HepG2 (cell line): ENCODE results near the gene ABHD12. TPM values are rescaled to one million over a fixed set of nuclear protein-coding genes. Genes with fewer than 3 reads are reported as not detected.

ENCODE experiments used
- CBX5 ChIP-seq: sonication (generic); formaldehyde crosslinking; IDR thresholded peaks from 2 replicates; pipeline ENCODE4 v1.4.0; 2020; ENCODE audit warnings: missing genetic modification reagents, borderline replicate concordance
- CC2D1A ChIP-seq: sonication (generic); formaldehyde crosslinking; IDR thresholded peaks from 2 replicates; pipeline ENCODE4 v1.8.1; 2023; ENCODE audit warnings: mild to moderate bottlenecking, missing genetic modification reagents
- HMG20B ChIP-seq: conservative IDR thresholded peaks from 2 replicates; pipeline ENCODE4 v1.6.1; 2016; ENCODE audit warnings: missing genetic modification reagents, missing compliant biosample characterization
- JUND ChIP-seq: sonication (generic); formaldehyde crosslinking; IDR thresholded peaks from 2 replicates; pipeline ENCODE4 v1.8.0; 2022; ENCODE audit warnings: mild to moderate bottlenecking, missing genetic modification reagents
- MEIS2 ChIP-seq: sonication (generic); formaldehyde crosslinking; IDR thresholded peaks from 2 replicates; pipeline ENCODE4 v1.9.0; 2021; ENCODE audit warnings: mild to moderate bottlenecking, missing genetic modification reagents
- MIXL1 ChIP-seq: IDR thresholded peaks from 2 replicates; pipeline ENCODE4 v1.6.1; 2016
- NFYC ChIP-seq: IDR thresholded peaks from 2 replicates; pipeline ENCODE4 v1.6.1; 2016; ENCODE audit warnings: missing genetic modification reagents, missing compliant biosample characterization
- PHB2 ChIP-seq: fragments of 450-650 bp; IDR thresholded peaks from 2 replicates; pipeline ENCODE4 v1.6.1; 2018; ENCODE audit not compliant: partially characterized antibody
- PHF20 ChIP-seq: sonication (generic); formaldehyde crosslinking; IDR thresholded peaks from 2 replicates; pipeline ENCODE4 v1.5.0; 2020; ENCODE audit warnings: mild to moderate bottlenecking, missing genetic modification reagents
- SMC3 ChIP-seq: IDR thresholded peaks from 2 replicates; pipeline ENCODE4 v1.6.1; 2011; ENCODE audit warnings: low read length, improper control_type of control experiment
- TBL1XR1 ChIP-seq: fragments of 150-350 bp; IDR thresholded peaks from 2 replicates; pipeline ENCODE4 v1.6.1; 2014; ENCODE audit warnings: borderline replicate concordance, low read length; ENCODE audit not compliant: partially characterized antibody
- YEATS2 ChIP-seq: sonication (generic); formaldehyde crosslinking; IDR thresholded peaks from 2 replicates; pipeline ENCODE4 v1.4.0; 2020; ENCODE audit warnings: missing genetic modification reagents, borderline replicate concordance
- ZBTB21 ChIP-seq: sonication (generic); formaldehyde crosslinking; IDR thresholded peaks from 2 replicates; pipeline ENCODE4 v1.4.0; 2020; ENCODE audit warnings: missing genetic modification reagents
- ZFP36L1 ChIP-seq: sonication (generic); formaldehyde crosslinking; IDR thresholded peaks from 2 replicates; pipeline ENCODE4 v1.8.0; 2022; ENCODE audit warnings: mild to moderate bottlenecking, missing genetic modification reagents, moderate library complexity
- ZFP90 ChIP-seq: sonication (generic); formaldehyde crosslinking; IDR thresholded peaks from 2 replicates; pipeline ENCODE4 v1.8.0; 2022; ENCODE audit warnings: missing genetic modification reagents, mild to moderate bottlenecking, inconsistent platforms, borderline replicate concordance
- polyA plus RNA-seq, 8 experiments: library from polyadenylated mRNA; depleted of rRNA in 3 of 8; stranded (reverse) in 7 of 8; unstranded in 1 of 8; fragments of >200 nt; fragmentation: Illumina TruSeq in 4 of 8; extraction: Trizol in 4 of 8; gene quantifications; 2 replicates each; pipeline versions ENCODE4 v1.2.1 to v1.2.3, GENCODE V29; 2011 to 2016; ENCODE audit warnings: low read depth in 4 of 8, missing spikeins in 1 of 8, mixed read lengths in 1 of 8; ENCODE audit not compliant: insufficient read depth in 1 of 8
- total RNA-seq, 5 experiments: library from RNA; depleted of rRNA; stranded (reverse); fragments of >200 nt; fragmentation: Illumina TruSeq; extraction: Trizol; gene quantifications; 2 replicates each; pipeline ENCODE4 v1.2.3, GENCODE V29; 2016; ENCODE audit warnings: low read depth in 1 of 5
- TF ChIP-seq, protein P1 (sequence below): sonication (generic); formaldehyde crosslinking; IDR thresholded peaks from 2 replicates; pipeline ENCODE4 v1.4.0; 2020; ENCODE audit warnings: missing genetic modification reagents, borderline replicate concordance
- TF ChIP-seq, protein P2 (sequence below): sonication (generic); formaldehyde crosslinking; IDR thresholded peaks from 2 replicates; pipeline ENCODE4 v1.8.1; 2023; ENCODE audit warnings: mild to moderate bottlenecking, moderate library complexity, missing genetic modification reagents
- TF ChIP-seq, protein P3 (sequence below): sonication (generic); formaldehyde crosslinking; IDR thresholded peaks from 2 replicates; pipeline ENCODE4 v1.4.0; 2020; ENCODE audit warnings: low read depth, missing genetic modification reagents
- TF ChIP-seq, protein P4 (sequence below): sonication (generic); formaldehyde crosslinking; conservative IDR thresholded peaks from 2 replicates; pipeline ENCODE4 v1.4.0; 2020; ENCODE audit warnings: missing genetic modification reagents

The ABHD12 gene
- total and polyA plus RNA-seq, 2 of the 13 experiments (the other 11 are each of a cell fraction or from before 2014, with no cell fraction given) = 23.5 to 72.1 TPM

DNA sequence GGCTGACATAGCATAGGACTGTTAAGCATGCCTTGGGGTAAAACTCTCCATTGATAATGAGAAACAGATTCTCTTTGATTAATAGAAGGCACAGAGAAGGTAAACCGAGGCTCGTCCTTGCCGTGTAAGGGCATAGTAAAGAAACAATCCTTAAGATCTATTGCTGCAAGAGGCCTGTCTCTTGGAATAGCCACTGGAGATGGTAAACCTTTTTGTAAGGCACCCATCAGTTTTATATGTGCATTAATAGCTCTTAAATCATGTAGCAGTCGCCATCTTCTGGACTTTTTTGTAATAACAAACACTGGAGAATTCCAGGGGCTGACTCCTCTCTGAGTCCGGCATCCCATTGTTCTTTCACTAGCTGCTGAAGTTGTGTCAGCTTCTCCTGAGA, 8.4 kb upstream of the ABHD12 start (continued):
- TF ChIP-seq, protein P1, sequence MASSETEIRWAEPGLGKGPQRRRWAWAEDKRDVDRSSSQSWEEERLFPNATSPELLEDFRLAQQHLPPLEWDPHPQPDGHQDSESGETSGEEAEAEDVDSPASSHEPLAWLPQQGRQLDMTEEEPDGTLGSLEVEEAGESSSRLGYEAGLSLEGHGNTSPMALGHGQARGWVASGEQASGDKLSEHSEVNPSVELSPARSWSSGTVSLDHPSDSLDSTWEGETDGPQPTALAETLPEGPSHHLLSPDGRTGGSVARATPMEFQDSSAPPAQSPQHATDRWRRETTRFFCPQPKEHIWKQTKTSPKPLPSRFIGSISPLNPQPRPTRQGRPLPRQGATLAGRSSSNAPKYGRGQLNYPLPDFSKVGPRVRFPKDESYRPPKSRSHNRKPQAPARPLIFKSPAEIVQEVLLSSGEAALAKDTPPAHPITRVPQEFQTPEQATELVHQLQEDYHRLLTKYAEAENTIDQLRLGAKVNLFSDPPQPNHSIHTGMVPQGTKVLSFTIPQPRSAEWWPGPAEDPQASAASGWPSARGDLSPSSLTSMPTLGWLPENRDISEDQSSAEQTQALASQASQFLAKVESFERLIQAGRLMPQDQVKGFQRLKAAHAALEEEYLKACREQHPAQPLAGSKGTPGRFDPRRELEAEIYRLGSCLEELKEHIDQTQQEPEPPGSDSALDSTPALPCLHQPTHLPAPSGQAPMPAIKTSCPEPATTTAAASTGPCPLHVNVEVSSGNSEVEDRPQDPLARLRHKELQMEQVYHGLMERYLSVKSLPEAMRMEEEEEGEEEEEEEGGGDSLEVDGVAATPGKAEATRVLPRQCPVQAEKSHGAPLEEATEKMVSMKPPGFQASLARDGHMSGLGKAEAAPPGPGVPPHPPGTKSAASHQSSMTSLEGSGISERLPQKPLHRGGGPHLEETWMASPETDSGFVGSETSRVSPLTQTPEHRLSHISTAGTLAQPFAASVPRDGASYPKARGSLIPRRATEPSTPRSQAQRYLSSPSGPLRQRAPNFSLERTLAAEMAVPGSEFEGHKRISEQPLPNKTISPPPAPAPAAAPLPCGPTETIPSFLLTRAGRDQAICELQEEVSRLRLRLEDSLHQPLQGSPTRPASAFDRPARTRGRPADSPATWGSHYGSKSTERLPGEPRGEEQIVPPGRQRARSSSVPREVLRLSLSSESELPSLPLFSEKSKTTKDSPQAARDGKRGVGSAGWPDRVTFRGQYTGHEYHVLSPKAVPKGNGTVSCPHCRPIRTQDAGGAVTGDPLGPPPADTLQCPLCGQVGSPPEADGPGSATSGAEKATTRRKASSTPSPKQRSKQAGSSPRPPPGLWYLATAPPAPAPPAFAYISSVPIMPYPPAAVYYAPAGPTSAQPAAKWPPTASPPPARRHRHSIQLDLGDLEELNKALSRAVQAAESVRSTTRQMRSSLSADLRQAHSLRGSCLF (CRISPR knock-in tag) = no peak
- TF ChIP-seq JUND (CRISPR knock-in tag) = no peak
- no peak for TF ChIP-seq CC2D1A
- no peak for TF ChIP-seq YEATS2 (CRISPR knock-in tag)
- TF ChIP-seq TBL1XR1 = no peak
- TF ChIP-seq, protein P2, sequence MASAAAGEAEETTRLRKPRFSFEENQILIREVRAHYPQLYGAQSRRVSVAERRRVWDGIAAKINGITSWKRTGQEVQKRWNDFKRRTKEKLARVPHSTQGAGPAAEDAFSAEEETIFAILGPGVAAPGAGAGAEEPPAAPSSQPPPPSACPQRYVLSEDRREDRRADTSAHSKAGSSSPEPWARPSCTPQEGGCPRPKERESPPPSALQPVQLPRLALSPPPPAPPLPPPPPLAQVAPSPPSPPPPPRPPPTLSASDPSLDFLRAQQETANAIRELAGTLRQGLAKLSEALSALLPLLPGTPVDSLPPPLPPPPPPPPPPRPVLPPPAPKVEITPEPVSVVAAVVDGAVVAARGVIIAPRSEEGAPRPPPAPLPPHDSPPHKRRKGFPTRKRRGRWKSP (CRISPR knock-in tag) = no peak
- TF ChIP-seq ZFP90 (CRISPR knock-in tag) = no peak
- peak; percentile 43; the same call in 1 of the 2 replicates for TF ChIP-seq MIXL1
- no peak for TF ChIP-seq HMG20B (CRISPR knock-in tag)
- peak; percentile 94 for TF ChIP-seq SMC3
- TF ChIP-seq ZFP36L1 (CRISPR knock-in tag) = no peak
- peak; percentile 6; the same call in 1 of the 2 replicates for TF ChIP-seq NFYC (CRISPR knock-in tag)
- TF ChIP-seq, protein P3, sequence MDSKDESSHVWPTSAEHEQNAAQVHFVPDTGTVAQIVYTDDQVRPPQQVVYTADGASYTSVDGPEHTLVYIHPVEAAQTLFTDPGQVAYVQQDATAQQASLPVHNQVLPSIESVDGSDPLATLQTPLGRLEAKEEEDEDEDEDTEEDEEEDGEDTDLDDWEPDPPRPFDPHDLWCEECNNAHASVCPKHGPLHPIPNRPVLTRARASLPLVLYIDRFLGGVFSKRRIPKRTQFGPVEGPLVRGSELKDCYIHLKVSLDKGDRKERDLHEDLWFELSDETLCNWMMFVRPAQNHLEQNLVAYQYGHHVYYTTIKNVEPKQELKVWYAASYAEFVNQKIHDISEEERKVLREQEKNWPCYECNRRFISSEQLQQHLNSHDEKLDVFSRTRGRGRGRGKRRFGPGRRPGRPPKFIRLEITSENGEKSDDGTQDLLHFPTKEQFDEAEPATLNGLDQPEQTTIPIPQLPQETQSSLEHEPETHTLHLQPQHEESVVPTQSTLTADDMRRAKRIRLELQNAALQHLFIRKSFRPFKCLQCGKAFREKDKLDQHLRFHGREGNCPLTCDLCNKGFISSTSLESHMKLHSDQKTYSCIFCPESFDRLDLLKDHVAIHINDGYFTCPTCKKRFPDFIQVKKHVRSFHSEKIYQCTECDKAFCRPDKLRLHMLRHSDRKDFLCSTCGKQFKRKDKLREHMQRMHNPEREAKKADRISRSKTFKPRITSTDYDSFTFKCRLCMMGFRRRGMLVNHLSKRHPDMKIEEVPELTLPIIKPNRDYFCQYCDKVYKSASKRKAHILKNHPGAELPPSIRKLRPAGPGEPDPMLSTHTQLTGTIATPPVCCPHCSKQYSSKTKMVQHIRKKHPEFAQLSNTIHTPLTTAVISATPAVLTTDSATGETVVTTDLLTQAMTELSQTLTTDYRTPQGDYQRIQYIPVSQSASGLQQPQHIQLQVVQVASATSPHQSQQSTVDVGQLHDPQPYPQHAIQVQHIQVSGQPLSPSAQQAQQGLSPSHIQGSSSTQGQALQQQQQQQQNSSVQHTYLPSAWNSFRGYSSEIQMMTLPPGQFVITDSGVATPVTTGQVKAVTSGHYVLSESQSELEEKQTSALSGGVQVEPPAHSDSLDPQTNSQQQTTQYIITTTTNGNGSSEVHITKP = 0 out of 2 replicates have a peak, but pooled peaks have one; percentile 20
- no peak for TF ChIP-seq CBX5 (CRISPR knock-in tag)
- TF ChIP-seq ZBTB21 (CRISPR knock-in tag) = no peak
- no peak for TF ChIP-seq PHB2
- no peak for TF ChIP-seq MEIS2 (CRISPR knock-in tag)
- TF ChIP-seq, protein P4, sequence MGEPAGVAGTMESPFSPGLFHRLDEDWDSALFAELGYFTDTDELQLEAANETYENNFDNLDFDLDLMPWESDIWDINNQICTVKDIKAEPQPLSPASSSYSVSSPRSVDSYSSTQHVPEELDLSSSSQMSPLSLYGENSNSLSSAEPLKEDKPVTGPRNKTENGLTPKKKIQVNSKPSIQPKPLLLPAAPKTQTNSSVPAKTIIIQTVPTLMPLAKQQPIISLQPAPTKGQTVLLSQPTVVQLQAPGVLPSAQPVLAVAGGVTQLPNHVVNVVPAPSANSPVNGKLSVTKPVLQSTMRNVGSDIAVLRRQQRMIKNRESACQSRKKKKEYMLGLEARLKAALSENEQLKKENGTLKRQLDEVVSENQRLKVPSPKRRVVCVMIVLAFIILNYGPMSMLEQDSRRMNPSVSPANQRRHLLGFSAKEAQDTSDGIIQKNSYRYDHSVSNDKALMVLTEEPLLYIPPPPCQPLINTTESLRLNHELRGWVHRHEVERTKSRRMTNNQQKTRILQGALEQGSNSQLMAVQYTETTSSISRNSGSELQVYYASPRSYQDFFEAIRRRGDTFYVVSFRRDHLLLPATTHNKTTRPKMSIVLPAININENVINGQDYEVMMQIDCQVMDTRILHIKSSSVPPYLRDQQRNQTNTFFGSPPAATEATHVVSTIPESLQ (CRISPR knock-in tag) = no peak
- no peak for TF ChIP-seq PHF20 (CRISPR knock-in tag)
